Body of pancreas (tissue), 4 donors: Measurements from ENCODE around the gene LRP2BP. TPM values are rescaled to one million over a fixed set of nuclear protein-coding genes. Genes with fewer than 3 reads are reported as not detected.

ENCODE experiments used
- ATAC-seq: fragments of 150-250 bp; one replicate; pipeline ENCODE4 v1.9.1; 2016
- DNase-seq, 4 donors: peaks; one replicate each; pipeline ENCODE4 v3.0.0-alpha.2; 2019
- H3K27ac ChIP-seq, 4 donors: fragments of 200-600 bp; sonication (generic); 1 replicate in 3 of 4; 2 replicates in 1 of 4; pipeline versions ENCODE4 v1.5.1 to v1.6.1; 2016 to 2019; ENCODE audit warnings: mild to moderate bottlenecking in 1 of 4, mixed read lengths in 1 of 4, moderate library complexity in 1 of 4
- H3K27me3 ChIP-seq, 2 donors: fragments of 200-600 bp; sonication (generic); one replicate each; pipeline ENCODE4 v1.6.0; 2016; ENCODE audit warnings: mild to moderate bottlenecking in 1 of 2
- H3K36me3 ChIP-seq, 2 donors: fragments of 200-600 bp; sonication (generic); replicated peaks in 1 of 2; 2 replicates each; pipeline ENCODE4 v1.5.1; 2016; ENCODE audit warnings: low read depth in 2 of 2; ENCODE audit not compliant: insufficient read depth in 1 of 2
- H3K4me1 ChIP-seq: fragments of 200-600 bp; sonication (generic); one replicate; pipeline ENCODE4 v1.6.0; 2016
- H3K4me3 ChIP-seq, 2 donors: fragments of 200-600 bp; sonication (generic); 1 replicate in 1 of 2; 2 replicates in 1 of 2; pipeline ENCODE4 v1.5.1; 2016 to 2019
- H3K9me3 ChIP-seq, 3 donors: fragments of 200-600 bp; sonication (generic); 1 replicate in 2 of 3; 2 replicates in 1 of 3; pipeline ENCODE4 v1.5.1; 2016
- CTCF ChIP-seq, 7 experiments: fragments of 450-650 bp in 4 of 7; fragments of 200-600 bp in 3 of 7; sonication (generic) in 3 of 7; IDR thresholded peaks; one replicate each; pipeline ENCODE4 v1.5.1; 2016 to 2019; ENCODE audit warnings: antibody characterized with exemption in 7 of 7
- POLR2A ChIP-seq, 3 donors: fragments of 450-650 bp; IDR thresholded peaks; one replicate each; pipeline ENCODE4 v1.6.1; 2016; ENCODE audit warnings: antibody characterized with exemption in 3 of 3, mild to moderate bottlenecking in 2 of 3
- WGBS, 2 donors: methylation state at CpG; one replicate each; pipeline ENCODE4 v1.1.5; 2017; 5-methylcytosine and 5-hydroxymethylcytosine counted together
- intact Hi-C: fragments of 100-400 bp; cut with DNase I; formaldehyde crosslinking; loops from one replicate; pipeline ENCODE4 v1.15.1; 2023
- total RNA-seq, 2 donors: library from RNA; depleted of rRNA; stranded (reverse); fragments of >200 nt; gene quantifications; one replicate each; pipeline ENCODE4 v1.1.0, GENCODE V29; 2016

LRP2BP gene
- total RNA-seq, 2 donors from 2014 or later = 2.0 to 2.1 TPM

DNA sequence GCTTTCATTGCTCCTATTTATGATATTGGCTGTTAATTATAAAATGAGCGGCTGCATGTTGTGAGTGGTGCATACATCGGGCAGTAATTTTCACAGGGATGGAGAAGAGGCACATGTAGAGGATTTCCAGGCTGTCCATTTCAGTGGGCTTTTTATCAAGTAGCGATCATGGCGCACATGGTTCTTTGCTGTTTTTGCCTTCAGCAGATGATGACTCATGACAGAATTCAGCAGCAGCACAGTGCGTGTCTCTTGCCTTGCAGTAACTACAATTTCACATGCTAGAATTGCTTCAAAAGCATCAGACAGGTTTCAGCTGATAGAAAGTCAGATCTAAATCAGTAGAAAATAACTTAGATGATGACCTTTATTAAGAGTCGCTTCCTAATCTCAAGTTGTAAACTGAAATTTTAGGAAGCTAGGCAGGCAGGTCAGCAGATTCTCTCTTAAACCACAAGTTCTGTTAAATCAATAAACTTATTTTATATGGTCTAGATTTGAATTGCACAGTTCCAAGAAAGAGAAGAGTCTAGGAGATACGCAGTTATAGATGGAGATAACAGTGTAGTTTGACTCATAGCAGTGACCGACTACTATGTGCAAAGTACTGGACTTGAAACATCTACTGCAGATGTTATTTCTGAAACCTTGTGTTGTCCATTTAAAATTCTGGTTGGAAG lies 35.8 kb downstream of the LRP2BP start:
- Histone ChIP-seq H3K27me3 (no peaks in the 10 kb centered on the region), H3K4me1 (peaks cover 12% of the 10 kb centered on the region), H3K27ac (no peak overlapping the region), H3K4me3 (no peak overlapping the region), H3K9me3 (no peaks in the 10 kb centered on the region), H3K36me3 (peaks cover 0 to 2% of the 10 kb centered on the region in 2 donors)
- 94 to 97% methylated on average over 8 of the region's 8 CpGs for WGBS, 2 donors
- ATAC-seq = no peak
- no peak for DNase-seq
- no peak for TF ChIP-seq CTCF (IDR thresholded peaks at IDR 0.05)
- TF ChIP-seq POLR2A (IDR thresholded peaks at IDR 0.05) = no peak
- intact Hi-C loops = no loop called here

DNA sequence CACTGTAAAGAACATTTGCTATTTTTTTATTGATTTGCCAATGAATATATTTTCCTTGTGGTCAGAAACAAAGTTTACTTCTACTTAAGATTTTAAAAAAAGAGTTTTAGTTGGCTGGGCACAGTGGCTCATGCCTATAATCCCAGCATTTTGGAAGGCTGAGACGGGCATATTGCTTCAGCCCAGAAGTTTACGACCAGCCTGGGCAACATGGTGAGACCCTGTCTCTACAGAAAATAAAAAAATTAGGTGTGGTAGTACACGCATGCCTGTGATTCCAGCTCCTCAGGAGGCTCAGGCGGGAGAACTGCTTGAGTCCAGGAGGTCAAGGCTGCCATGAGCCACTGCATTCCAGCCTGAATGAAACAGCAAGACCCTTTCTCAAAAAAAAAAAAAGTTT lies 36.8 kb downstream of the LRP2BP start:
- ATAC-seq (no peak), DNase-seq (no peak)
- Histone ChIP-seq H3K27me3 (no peaks in the 10 kb centered on the region), H3K27ac (no peak overlapping the region), H3K9me3 (no peaks in the 10 kb centered on the region), H3K4me3 (no peak overlapping the region), H3K4me1 (peaks cover 9% of the 10 kb centered on the region), H3K36me3 (peaks cover 0 to 2% of the 10 kb centered on the region in 2 donors)
- TF ChIP-seq POLR2A (IDR thresholded peaks at IDR 0.05) (no peak), CTCF (IDR thresholded peaks at IDR 0.05) (no peak)
- intact Hi-C loops = no loop called here
- WGBS, 2 donors = 93 to 99% methylated on average over 4 of the region's 4 CpGs

DNA sequence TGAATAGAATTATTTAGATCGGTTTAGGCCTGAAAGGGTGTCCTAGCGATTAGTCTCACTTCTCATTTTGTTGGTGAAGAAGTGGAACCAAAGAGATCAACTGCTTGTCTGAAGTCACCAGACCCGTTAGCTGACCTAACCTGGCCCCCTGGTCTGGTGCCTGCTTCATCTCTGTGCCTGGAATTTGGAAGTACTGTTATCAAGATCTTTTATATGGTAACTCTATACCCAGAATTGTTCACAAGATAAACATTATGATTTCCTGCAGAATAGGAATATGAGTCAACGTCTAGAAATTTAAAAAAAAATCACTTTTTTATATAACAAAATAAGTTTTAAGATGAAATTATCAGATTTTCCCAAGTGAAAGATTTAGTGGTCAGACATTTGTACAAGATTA lies 37.2 kb downstream of the LRP2BP start:
- no peak overlapping the region for H3K4me3 ChIP-seq
- peaks cover 0 to 2% of the 10 kb centered on the region in 2 donors for H3K36me3 ChIP-seq
- H3K27me3 ChIP-seq = no peaks in the 10 kb centered on the region
- TF ChIP-seq CTCF (IDR thresholded peaks at IDR 0.05) (no peak), POLR2A (IDR thresholded peaks at IDR 0.05) (no peak)
- no peak overlapping the region for H3K27ac ChIP-seq
- ATAC-seq (no peak), DNase-seq (no peak)
- H3K4me1 ChIP-seq = peaks cover 7% of the 10 kb centered on the region
- H3K9me3 ChIP-seq = no peaks in the 10 kb centered on the region
- intact Hi-C loops = no loop called here
- WGBS, 2 donors = 82 to 88% methylated on average over 4 of the region's 4 CpGs

GRCh38 chr4:185357733-185358440 lies 37.8 kb downstream of the LRP2BP start:
- no peaks in the 10 kb centered on the region for H3K27me3 ChIP-seq
- H3K4me1 ChIP-seq = peaks cover 2% of the 10 kb centered on the region
- H3K27ac ChIP-seq = no peak overlapping the region
- H3K4me3 ChIP-seq = no peak overlapping the region
- ATAC-seq = no peak
- DNase-seq = no peak
- H3K9me3 ChIP-seq = no peaks in the 10 kb centered on the region
- intact Hi-C loops = no loop called here
- peaks cover 0 to 2% of the 10 kb centered on the region in 2 donors for H3K36me3 ChIP-seq
- TF ChIP-seq CTCF (IDR thresholded peaks at IDR 0.05) (no peak), POLR2A (IDR thresholded peaks at IDR 0.05) (no peak)
- WGBS, 2 donors = 78 to 79% methylated on average over 7 of the region's 7 CpGs
